K562 (cell line): ENCODE measurements around the gene RPL3. TPM values are rescaled to one million over a fixed set of nuclear protein-coding genes. Genes with fewer than 3 reads are reported as not detected.

Source experiments
- CBX3 ChIP-seq, 2 experiments: IDR thresholded peaks; 1 replicate in 1 of 2; 2 replicates in 1 of 2; pipeline ENCODE4 v1.6.1; 2012; ENCODE audit warnings: inconsistent platforms in 2 of 2, low read length in 2 of 2, borderline replicate concordance in 1 of 2, control low read depth in 1 of 2
- GABPB1 ChIP-seq: sonication (generic); formaldehyde crosslinking; IDR thresholded peaks from 2 replicates; pipeline ENCODE4 v1.8.0; 2022; ENCODE audit warnings: mild to moderate bottlenecking, missing genetic modification reagents
- JUND ChIP-seq, 2 experiments: IDR thresholded peaks; 2 replicates in 1 of 2; 3 replicates in 1 of 2; pipeline ENCODE4 v1.6.1; 2011; ENCODE audit warnings: borderline replicate concordance in 2 of 2, low read depth in 2 of 2, low read length in 2 of 2, improper control_type of control experiment in 1 of 2, missing biosample characterization in 1 of 2, missing genetic modification characterization in 1 of 2, missing genetic modification reagents in 1 of 2
- MAZ ChIP-seq, 2 experiments: fragments of 450-650 bp in 1 of 2; sonication (generic) in 1 of 2; formaldehyde crosslinking; IDR thresholded peaks in 1 of 2; conservative IDR thresholded peaks in 1 of 2; 2 replicates each; pipeline versions ENCODE4 v1.4.0 to v1.5.0; 2020; ENCODE audit warnings: mild to moderate bottlenecking in 1 of 2, missing genetic modification reagents in 1 of 2
- MED1 ChIP-seq: sonication (generic); formaldehyde crosslinking; IDR thresholded peaks from 2 replicates; pipeline ENCODE4 v1.8.1; 2023; ENCODE audit warnings: missing genetic modification reagents, borderline replicate concordance
- NBN ChIP-seq: fragments of 450-650 bp; IDR thresholded peaks from 2 replicates; pipeline ENCODE4 v1.6.1; 2016; ENCODE audit warnings: low read depth, mild to moderate bottlenecking
- NFE2L1 ChIP-seq: fragments of 450-650 bp; IDR thresholded peaks from 2 replicates; pipeline ENCODE4 v1.6.1; 2016; ENCODE audit warnings: missing genetic modification characterization, low read depth, mild to moderate bottlenecking, missing compliant biosample characterization, moderate library complexity, borderline replicate concordance
- SMC3 ChIP-seq: conservative IDR thresholded peaks from 2 replicates; pipeline ENCODE4 v1.6.1; 2011; ENCODE audit warnings: low read depth, low read length, improper control_type of control experiment; ENCODE audit not compliant: insufficient read depth
- TAF1 ChIP-seq: IDR thresholded peaks from 2 replicates; pipeline ENCODE4 v1.6.1; 2011; ENCODE audit warnings: mild to moderate bottlenecking, low read length, moderate library complexity; ENCODE audit not compliant: insufficient read depth, control insufficient read depth, severe bottlenecking; ENCODE audit errors: extremely low read depth
- TCF7L2 ChIP-seq: fragments of 150-350 bp; IDR thresholded peaks from 2 replicates; pipeline ENCODE4 v1.6.1; 2016; ENCODE audit warnings: low read depth, mild to moderate bottlenecking, low read length, moderate library complexity
- ZNF197 ChIP-seq: fragments of 200-800 bp; sonication (Bioruptor generic); IDR thresholded peaks from 2 replicates; pipeline ENCODE4 v1.6.1; 2016; ENCODE audit warnings: low read depth, missing genetic modification characterization, missing compliant biosample characterization
- ZNF263 ChIP-seq: sonication (generic); formaldehyde crosslinking; IDR thresholded peaks from 2 replicates; pipeline ENCODE4 v1.8.0; 2022; ENCODE audit warnings: mild to moderate bottlenecking, missing genetic modification reagents, borderline replicate concordance
- ZNF699 ChIP-seq: fragments of 250-450 bp; sonication (Bioruptor Pico); IDR thresholded peaks from 2 replicates; pipeline ENCODE4 v1.8.0; 2021; ENCODE audit warnings: mild to moderate bottlenecking, moderate library complexity; ENCODE audit not compliant: insufficient replicate concordance
- polyA plus RNA-seq, 8 experiments: library from polyadenylated mRNA; depleted of rRNA in 4 of 8; stranded (reverse) in 5 of 8; unstranded in 3 of 8; fragments of >200 nt; fragmentation: Nextera tagmentation in 2 of 8; fragmentation: Illumina TruSeq in 1 of 8; extraction: Ambion mirVana in 2 of 8; extraction: Trizol in 1 of 8; gene quantifications; 2 replicates each; pipeline versions ENCODE4 v1.2.1 to v1.2.3, GENCODE V29; 2011 to 2014; ENCODE audit warnings: inconsistent platforms in 1 of 8, missing spikeins in 1 of 8
- total RNA-seq, 7 experiments: library from RNA; depleted of rRNA in 6 of 7; stranded (reverse); fragments of >200 nt in 6 of 7; fragmentation: Illumina TruSeq in 2 of 7; extraction: Trizol in 2 of 7; gene quantifications; 2 replicates each; pipeline versions ENCODE4 v1.2.1 to v1.2.3, GENCODE V29; 2011 to 2021; ENCODE audit warnings: low replicate concordance in 1 of 7
- TF ChIP-seq, protein P1 (sequence below), 2 experiments: fragments of 450-650 bp; IDR thresholded peaks; 2 replicates each; pipeline ENCODE4 v1.6.1; 2016; ENCODE audit warnings: mild to moderate bottlenecking in 2 of 2, borderline replicate concordance in 1 of 2, low read depth in 1 of 2, moderate library complexity in 1 of 2
- TF ChIP-seq, protein P2 (sequence below): sonication (generic); formaldehyde crosslinking; IDR thresholded peaks from 2 replicates; pipeline ENCODE4 v1.9.0; 2022; ENCODE audit warnings: mild to moderate bottlenecking, missing genetic modification reagents
- TF ChIP-seq, protein P3 (sequence below): sonication (generic); IDR thresholded peaks from 2 replicates; pipeline ENCODE4 v1.6.1; 2016

The RPL3 gene
- total and polyA plus RNA-seq, 9 of the 15 experiments (the other 6 are each of a cell fraction or from before 2014, with no cell fraction given), result 1,624 to 4,066 (median 2,565) TPM

DNA sequence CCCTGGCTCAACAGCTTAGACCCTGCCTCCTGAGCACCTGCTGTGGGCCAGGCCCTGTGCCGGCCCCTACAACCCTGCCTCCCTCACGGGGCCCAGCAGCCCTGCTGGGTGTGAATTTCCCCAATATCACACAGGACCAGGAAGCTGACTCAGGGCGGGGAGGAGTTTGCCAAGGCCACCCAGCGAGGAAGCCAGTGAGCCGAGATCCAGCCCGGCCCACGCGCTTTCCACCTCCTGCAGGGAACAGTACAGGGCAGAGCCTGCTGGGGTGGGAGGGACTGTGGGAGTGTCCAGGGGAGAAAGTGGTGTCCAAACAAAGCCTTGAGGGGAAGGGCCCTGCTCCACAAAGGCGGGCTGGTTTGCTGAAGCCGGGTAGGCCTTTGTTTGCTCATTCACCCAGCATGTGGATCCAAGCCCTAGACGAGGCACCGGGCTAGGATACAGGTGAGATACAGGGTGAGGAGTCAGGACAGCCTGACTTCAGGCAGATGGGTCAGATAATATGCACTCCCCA lies 26.8 kb downstream of the RPL3 start (continued):
- TF ChIP-seq TAF1 (no peak), CBX3 (IDR thresholded peaks at IDR 0.05; ENCODE audit: borderline replicate concordance in 1 of 2, low read length in 2 of 2) (no peak), ZNF197 (CRISPR knock-in tag) (no peak), TCF7L2 (no peak), NFE2L1 (no peak), MED1 (CRISPR knock-in tag) (no peak), ZNF699 (CRISPR knock-in tag) (no peak), GABPB1 (CRISPR knock-in tag) (no peak), SMC3 (no peak), NBN (no peak), ZNF263 (CRISPR knock-in tag) (no peak), JUND (IDR thresholded peaks at IDR 0.05; ENCODE audit: borderline replicate concordance, low read depth, low read length) (peak; percentile 73), JUND (tag; IDR thresholded peaks at IDR 0.05; ENCODE audit: borderline replicate concordance, low read depth, low read length) (peak; percentile 32; the same call in 1 of the 3 replicates), MAZ (CRISPR knock-in tag; conservative IDR thresholded peaks at IDR 0.05 in 1 of 2, IDR thresholded peaks at IDR 0.05 in 1 of 2) (0 out of 4 replicates have a peak, but pooled peaks have one; percentile 45 to 49)
- TF ChIP-seq, protein P1, sequence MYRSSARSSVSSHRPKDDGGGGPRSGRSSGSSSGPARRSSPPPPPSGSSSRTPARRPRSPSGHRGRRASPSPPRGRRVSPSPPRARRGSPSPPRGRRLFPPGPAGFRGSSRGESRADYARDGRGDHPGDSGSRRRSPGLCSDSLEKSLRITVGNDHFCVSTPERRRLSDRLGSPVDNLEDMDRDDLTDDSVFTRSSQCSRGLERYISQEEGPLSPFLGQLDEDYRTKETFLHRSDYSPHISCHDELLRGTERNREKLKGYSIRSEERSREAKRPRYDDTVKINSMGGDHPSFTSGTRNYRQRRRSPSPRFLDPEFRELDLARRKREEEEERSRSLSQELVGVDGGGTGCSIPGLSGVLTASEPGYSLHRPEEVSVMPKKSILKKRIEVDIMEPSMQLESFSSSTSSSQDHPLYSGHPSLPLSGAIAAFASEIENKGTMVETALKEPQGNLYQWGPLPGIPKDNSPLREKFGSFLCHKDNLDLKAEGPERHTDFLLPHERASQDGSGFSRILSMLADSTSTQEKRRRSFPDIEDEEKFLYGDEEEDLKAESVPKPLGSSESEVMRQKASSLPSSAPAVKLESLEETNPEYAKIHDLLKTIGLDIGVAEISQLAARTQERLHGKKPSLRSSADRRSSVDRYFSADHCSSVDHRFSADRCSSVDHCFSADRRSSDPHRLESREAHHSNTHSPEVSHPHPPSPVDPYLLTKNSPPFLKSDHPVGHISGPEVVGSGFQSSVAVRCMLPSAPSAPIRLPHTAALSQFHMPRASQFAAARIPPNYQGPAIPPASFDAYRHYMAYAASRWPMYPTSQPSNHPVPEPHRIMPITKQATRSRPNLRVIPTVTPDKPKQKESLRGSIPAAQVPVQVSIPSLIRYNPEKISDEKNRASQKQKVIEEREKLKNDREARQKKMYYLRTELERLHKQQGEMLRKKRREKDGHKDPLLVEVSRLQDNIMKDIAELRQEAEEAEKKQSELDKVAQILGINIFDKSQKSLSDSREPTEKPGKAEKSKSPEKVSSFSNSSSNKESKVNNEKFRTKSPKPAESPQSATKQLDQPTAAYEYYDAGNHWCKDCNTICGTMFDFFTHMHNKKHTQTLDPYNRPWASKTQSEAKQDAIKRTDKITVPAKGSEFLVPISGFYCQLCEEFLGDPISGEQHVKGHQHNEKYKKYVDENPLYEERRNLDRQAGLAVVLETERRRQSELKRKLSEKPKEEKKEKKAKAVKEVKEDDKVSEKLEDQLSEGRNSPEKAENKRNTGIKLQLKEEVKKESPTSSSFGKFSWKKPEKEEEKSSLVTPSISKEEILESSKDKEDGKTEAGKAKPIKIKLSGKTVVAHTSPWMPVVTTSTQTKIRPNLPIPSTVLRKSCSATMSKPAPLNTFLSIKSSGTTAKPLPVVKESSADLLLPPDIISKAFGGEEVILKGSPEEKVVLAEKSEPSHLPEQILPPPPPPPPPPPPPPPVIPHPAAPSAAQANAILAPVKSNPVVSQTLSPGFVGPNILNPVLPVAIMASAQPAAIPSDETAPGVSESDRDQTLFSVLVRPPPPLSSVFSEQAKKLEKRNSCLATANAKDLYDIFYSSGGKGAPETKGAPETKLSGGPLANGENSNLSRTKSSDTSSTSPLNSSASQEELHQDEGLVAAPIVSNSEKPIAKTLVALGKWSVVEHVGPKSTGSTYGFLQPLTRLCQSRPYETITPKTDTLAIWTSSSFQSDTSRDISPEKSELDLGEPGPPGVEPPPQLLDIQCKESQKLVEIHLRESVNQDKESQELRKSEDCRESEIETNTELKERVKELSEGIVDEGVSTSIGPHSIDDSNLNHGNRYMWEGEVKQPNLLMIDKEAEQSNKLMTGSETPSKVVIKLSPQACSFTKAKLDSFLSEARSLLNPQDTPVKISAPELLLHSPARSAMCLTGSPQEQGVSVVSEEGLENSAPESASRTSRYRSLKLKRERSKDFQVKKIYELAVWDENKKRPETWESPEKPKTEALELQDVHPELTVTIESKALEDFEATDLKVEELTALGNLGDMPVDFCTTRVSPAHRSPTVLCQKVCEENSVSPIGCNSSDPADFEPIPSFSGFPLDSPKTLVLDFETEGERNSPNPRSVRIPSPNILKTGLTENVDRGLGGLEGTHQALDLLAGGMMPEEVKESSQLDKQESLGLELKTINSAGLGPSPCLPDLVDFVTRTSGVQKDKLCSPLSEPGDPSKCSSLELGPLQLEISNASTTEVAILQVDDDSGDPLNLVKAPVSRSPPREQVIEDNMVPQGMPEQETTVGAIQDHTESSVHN (IDR thresholded peaks at IDR 0.05; ENCODE audit: borderline replicate concordance in 1 of 2, low read depth in 1 of 2), result no peak
- TF ChIP-seq, protein P2, sequence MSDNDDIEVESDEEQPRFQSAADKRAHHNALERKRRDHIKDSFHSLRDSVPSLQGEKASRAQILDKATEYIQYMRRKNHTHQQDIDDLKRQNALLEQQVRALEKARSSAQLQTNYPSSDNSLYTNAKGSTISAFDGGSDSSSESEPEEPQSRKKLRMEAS (CRISPR knock-in tag), result peak; percentile 71
- TF ChIP-seq, protein P3, sequence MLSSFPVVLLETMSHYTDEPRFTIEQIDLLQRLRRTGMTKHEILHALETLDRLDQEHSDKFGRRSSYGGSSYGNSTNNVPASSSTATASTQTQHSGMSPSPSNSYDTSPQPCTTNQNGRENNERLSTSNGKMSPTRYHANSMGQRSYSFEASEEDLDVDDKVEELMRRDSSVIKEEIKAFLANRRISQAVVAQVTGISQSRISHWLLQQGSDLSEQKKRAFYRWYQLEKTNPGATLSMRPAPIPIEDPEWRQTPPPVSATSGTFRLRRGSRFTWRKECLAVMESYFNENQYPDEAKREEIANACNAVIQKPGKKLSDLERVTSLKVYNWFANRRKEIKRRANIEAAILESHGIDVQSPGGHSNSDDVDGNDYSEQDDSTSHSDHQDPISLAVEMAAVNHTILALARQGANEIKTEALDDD, result no peak
